Prostate gland (tissue), 2 donors: Measurements from ENCODE around the gene FIBP.

Source experiments
- POLR2A ChIP-seq: fragments of 450-650 bp; IDR thresholded peaks from one replicate; pipeline ENCODE4 v1.6.1; 2016; ENCODE audit warnings: antibody characterized with exemption, mild to moderate bottlenecking
- TF ChIP-seq, protein P1 (sequence below), 4 experiments: fragments of 200-600 bp in 2 of 4; fragments of 450-650 bp in 2 of 4; sonication (generic) in 2 of 4; IDR thresholded peaks; 1 replicate in 3 of 4; 2 replicates in 1 of 4; pipeline ENCODE4 v1.5.1; 2016 to 2019; ENCODE audit warnings: antibody characterized with exemption in 4 of 4, mild to moderate bottlenecking in 2 of 4, moderate library complexity in 2 of 4

DNA sequence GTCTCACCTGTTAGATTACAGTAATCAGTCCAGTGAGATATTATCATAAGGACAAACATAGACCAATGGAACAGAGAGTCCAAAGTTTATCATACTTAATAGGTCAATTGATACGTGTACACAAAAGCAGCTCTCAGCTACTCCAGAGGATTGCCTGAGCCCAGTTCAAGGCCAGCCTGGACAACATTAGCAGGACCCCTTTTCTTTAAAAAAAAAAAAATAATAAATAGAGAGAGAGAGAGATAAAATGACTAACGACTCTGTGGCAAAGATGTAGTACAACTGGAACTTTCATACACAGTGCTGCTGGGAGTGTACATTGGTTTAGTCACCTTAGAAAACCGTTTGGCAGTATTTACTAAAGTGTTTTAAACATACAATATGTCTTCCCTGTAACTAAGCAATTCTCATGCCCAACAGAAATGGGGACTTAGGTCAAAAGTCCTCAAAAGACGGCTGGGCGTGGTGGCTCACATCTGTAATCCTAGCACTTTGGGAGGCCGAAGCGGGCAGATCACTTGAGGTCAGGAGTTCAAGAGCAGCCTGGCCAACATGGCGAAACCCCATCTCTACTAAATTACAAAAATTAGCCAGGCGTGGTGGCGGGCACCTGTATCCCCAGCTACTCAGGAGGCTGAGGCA is 43.9 kb downstream of the FIBP start:
- no peak for TF ChIP-seq POLR2A
- TF ChIP-seq, protein P1, sequence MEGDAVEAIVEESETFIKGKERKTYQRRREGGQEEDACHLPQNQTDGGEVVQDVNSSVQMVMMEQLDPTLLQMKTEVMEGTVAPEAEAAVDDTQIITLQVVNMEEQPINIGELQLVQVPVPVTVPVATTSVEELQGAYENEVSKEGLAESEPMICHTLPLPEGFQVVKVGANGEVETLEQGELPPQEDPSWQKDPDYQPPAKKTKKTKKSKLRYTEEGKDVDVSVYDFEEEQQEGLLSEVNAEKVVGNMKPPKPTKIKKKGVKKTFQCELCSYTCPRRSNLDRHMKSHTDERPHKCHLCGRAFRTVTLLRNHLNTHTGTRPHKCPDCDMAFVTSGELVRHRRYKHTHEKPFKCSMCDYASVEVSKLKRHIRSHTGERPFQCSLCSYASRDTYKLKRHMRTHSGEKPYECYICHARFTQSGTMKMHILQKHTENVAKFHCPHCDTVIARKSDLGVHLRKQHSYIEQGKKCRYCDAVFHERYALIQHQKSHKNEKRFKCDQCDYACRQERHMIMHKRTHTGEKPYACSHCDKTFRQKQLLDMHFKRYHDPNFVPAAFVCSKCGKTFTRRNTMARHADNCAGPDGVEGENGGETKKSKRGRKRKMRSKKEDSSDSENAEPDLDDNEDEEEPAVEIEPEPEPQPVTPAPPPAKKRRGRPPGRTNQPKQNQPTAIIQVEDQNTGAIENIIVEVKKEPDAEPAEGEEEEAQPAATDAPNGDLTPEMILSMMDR (IDR thresholded peaks at IDR 0.05), result no peak
